Measurements from ENCODE around the gene ZNF835.

Gene ZNF835

GRCh38 chr19:56663931-56664500, 7.5 kb downstream of the ZNF835 start:
- no peak for TF ChIP-seq CTCF (IDR thresholded peaks at IDR 0.05)
- Histone ChIP-seq H3K4me1 (ENCODE audit: control insufficient read depth in 1 of 2, insufficient read depth in 1 of 2, low read depth in 1 of 2, low read length in 1 of 2) (no peaks in the 10 kb centered on the region), H3K36me3 (no peaks in the 10 kb centered on the region), H3K27me3 (no peaks in the 10 kb centered on the region), H3K27ac (no peak overlapping the region), H3K4me3 (ENCODE audit: low read depth in 1 of 2, low read length in 1 of 2) (no peak overlapping the region), H3K9me3 (peaks cover 9% of the 10 kb centered on the region)

GRCh38 chr19:56661248-56661647, 10.3 kb downstream of the ZNF835 start:
- no peak for TF ChIP-seq CTCF (IDR thresholded peaks at IDR 0.05)
- Histone ChIP-seq H3K9me3 (peaks cover 9% of the 10 kb centered on the region), H3K27ac (no peak overlapping the region), H3K27me3 (no peaks in the 10 kb centered on the region), H3K4me1 (ENCODE audit: control insufficient read depth in 1 of 2, insufficient read depth in 1 of 2, low read depth in 1 of 2, low read length in 1 of 2) (no peaks in the 10 kb centered on the region), H3K36me3 (no peaks in the 10 kb centered on the region), H3K4me3 (ENCODE audit: low read depth in 1 of 2, low read length in 1 of 2) (no peak overlapping the region)

GRCh38 chr19:56660381-56661107, 11.0 kb downstream of the ZNF835 start:
- Histone ChIP-seq H3K4me1 (ENCODE audit: control insufficient read depth in 1 of 2, insufficient read depth in 1 of 2, low read depth in 1 of 2, low read length in 1 of 2) (no peaks in the 10 kb centered on the region), H3K27me3 (no peaks in the 10 kb centered on the region), H3K9me3 (peaks cover 9% of the 10 kb centered on the region), H3K27ac (no peak overlapping the region), H3K36me3 (no peaks in the 10 kb centered on the region), H3K4me3 (ENCODE audit: low read depth in 1 of 2, low read length in 1 of 2) (no peak overlapping the region)
- TF ChIP-seq CTCF (IDR thresholded peaks at IDR 0.05): no peak

- H3K4me1 ChIP-seq (ENCODE audit: control insufficient read depth in 1 of 2, insufficient read depth in 1 of 2, low read depth in 1 of 2, low read length in 1 of 2): no peaks in the 10 kb centered on the region
- no peaks in the 10 kb centered on the region for H3K36me3 ChIP-seq
- no peaks in the 10 kb centered on the region for H3K9me3 ChIP-seq
- TF ChIP-seq CTCF (IDR thresholded peaks at IDR 0.05): no peak
- no peak overlapping the region for H3K4me3 ChIP-seq (ENCODE audit: low read depth in 1 of 2, low read length in 1 of 2)
- no peaks in the 10 kb centered on the region for H3K27me3 ChIP-seq
- H3K27ac ChIP-seq: no peak overlapping the region
Observed at GRCh38 chr19:56654151-56654550, 17.4 kb downstream of the ZNF835 start.

GRCh38 chr19:56643460-56643955, 28.0 kb downstream of the ZNF835 start:
- no peaks in the 10 kb centered on the region for H3K4me1 ChIP-seq (ENCODE audit: control insufficient read depth in 1 of 2, insufficient read depth in 1 of 2, low read depth in 1 of 2, low read length in 1 of 2)
- H3K27me3 ChIP-seq: peaks cover 33% of the 10 kb centered on the region
- TF ChIP-seq CTCF (IDR thresholded peaks at IDR 0.05): no peak
- no peaks in the 10 kb centered on the region for H3K36me3 ChIP-seq
- no peak overlapping the region for H3K4me3 ChIP-seq (ENCODE audit: low read depth in 1 of 2, low read length in 1 of 2)
- H3K9me3 ChIP-seq: peaks cover 21% of the 10 kb centered on the region
- H3K27ac ChIP-seq: no peak overlapping the region
